ENCODE results near the gene UHRF1.

DNA sequence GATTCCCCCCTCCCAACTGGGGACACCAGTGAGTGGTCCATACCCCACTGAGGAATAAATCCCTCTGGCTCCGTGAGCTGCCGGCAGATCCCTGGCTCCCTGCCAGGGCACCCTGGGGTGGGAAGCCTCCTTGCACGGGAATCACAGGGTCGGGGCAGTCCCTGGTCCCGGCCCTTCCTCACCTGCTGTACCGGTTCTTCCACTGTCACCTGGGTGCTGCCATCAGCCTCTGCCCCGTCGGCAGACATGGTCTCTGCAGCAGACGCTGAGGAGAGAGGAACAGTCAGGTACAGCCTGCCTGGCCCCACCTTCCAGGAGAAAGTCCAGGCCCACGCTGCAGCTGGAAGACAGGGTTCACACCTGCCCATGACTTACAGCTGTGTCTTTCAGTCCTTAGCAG, 48.2 kb upstream of the UHRF1 start:
- TF ChIP-seq EZH2 (IDR thresholded peaks at IDR 0.05; ENCODE audit: insufficient read depth, poor library complexity, severe bottlenecking) (no peak), EZH2phosphoT487 (IDR thresholded peaks at IDR 0.05; ENCODE audit: insufficient read depth, low read depth) (no peak)

Data from GM23248 (cell line).